IMR-90 (cell line): ENCODE measurements around the gene CEL. TPM values are rescaled to one million over a fixed set of nuclear protein-coding genes. Genes with fewer than 3 reads are reported as not detected.

Source experiments
- ATAC-seq: fragments of 200-7000 bp; cut with Tn5 transposase; 2 replicates; pipeline ENCODE4 v1.9.1; 2020; ENCODE audit warnings: low read depth, mild to moderate bottlenecking, moderate library complexity
- BruUV-seq: library from RNA; stranded (reverse); fragments of 400-500 nt; replicated peaks from 2 replicates; lab custom pipeline; 2021; lab: Mats Ljungman, UMichigan
- CTCF ChIA-PET: fragments of 300-600 bp; formaldehyde crosslinking; extraction: SDS; loops from one replicate; lab custom pipeline; 2021; ENCODE audit warnings: antibody characterized with exemption; lab: Yijun Ruan, JAX
- POLR2A ChIA-PET: fragments of 300-600 bp; sonication (Branson Sonifier 250); formaldehyde crosslinking; loops from one replicate; lab custom pipeline; 2022; ENCODE audit warnings: antibody characterized with exemption; ENCODE audit not compliant: unreplicated experiment; lab: Charles Lee
- DNase-seq: peaks from one replicate; pipeline ENCODE4 v3.0.0; 2013
- H2AFZ ChIP-seq: replicated peaks from 2 replicates; pipeline ENCODE3; 2013; ENCODE audit warnings: low read length, mild to moderate bottlenecking; ENCODE audit not compliant: poor library complexity
- H2AK5ac ChIP-seq: 2 replicates; pipeline ENCODE4 v1.6.1; 2013; ENCODE audit warnings: low read depth, low read length, inconsistent platforms
- H2AK9ac ChIP-seq: replicated peaks from 2 replicates; pipeline ENCODE3; 2013; ENCODE audit warnings: mild to moderate bottlenecking, low read depth, low read length, moderate library complexity; ENCODE audit not compliant: poor library complexity
- H2BK120ac ChIP-seq: 2 replicates; pipeline ENCODE4 v1.6.1; 2013; ENCODE audit warnings: low read depth, low read length, inconsistent platforms
- H2BK15ac ChIP-seq: 3 replicates; pipeline ENCODE4 v1.6.1; 2013; ENCODE audit warnings: low read depth, low read length, inconsistent platforms
- H2BK20ac ChIP-seq: 2 replicates; pipeline ENCODE4 v1.6.1; 2013; ENCODE audit warnings: low read depth, mild to moderate bottlenecking, inconsistent platforms, low read length, moderate library complexity
- H2BK5ac ChIP-seq: 2 replicates; pipeline ENCODE4 v1.6.1; 2013; ENCODE audit warnings: mild to moderate bottlenecking, low read depth, low read length, inconsistent platforms; ENCODE audit not compliant: poor library complexity, severe bottlenecking
- H3K14ac ChIP-seq: replicated peaks from 2 replicates; pipeline ENCODE4 v1.6.1; 2013; ENCODE audit warnings: low read depth, low read length, inconsistent platforms
- H3K18ac ChIP-seq: 2 replicates; pipeline ENCODE4 v1.6.1; 2013; ENCODE audit warnings: low read depth, low read length, control low read depth
- H3K23ac ChIP-seq: 2 replicates; pipeline ENCODE4 v1.6.1; 2013; ENCODE audit warnings: low read depth, low read length, inconsistent platforms
- H3K27ac ChIP-seq: 2 replicates; pipeline ENCODE4 v1.5.1; 2013; ENCODE audit warnings: mild to moderate bottlenecking, control low read depth, low read length; ENCODE audit not compliant: insufficient read depth
- H3K27me3 ChIP-seq: 2 replicates; pipeline ENCODE4 v1.6.1; 2013; ENCODE audit warnings: low read length; ENCODE audit not compliant: control insufficient read depth, insufficient read depth
- H3K36me3 ChIP-seq: 2 replicates; pipeline ENCODE4 v1.6.1; 2013; ENCODE audit warnings: low read length, mixed read lengths; ENCODE audit not compliant: control insufficient read depth, insufficient read depth
- H3K4ac ChIP-seq: 2 replicates; pipeline ENCODE4 v1.6.1; 2013; ENCODE audit warnings: low read depth, low read length, inconsistent platforms
- H3K4me1 ChIP-seq: 2 replicates; pipeline ENCODE4 v1.6.1; 2013; ENCODE audit warnings: low read length, mixed read lengths; ENCODE audit not compliant: control insufficient read depth, insufficient read depth
- H3K4me2 ChIP-seq: 2 replicates; pipeline ENCODE4 v1.6.1; 2013; ENCODE audit warnings: low read depth, mild to moderate bottlenecking, control low read depth, low read length, moderate library complexity
- H3K4me3 ChIP-seq: 2 replicates; pipeline ENCODE4 v1.5.1; 2013; ENCODE audit warnings: low read depth, mild to moderate bottlenecking, control low read depth, low read length, moderate library complexity; ENCODE audit not compliant: insufficient read depth
- H3K56ac ChIP-seq: 2 replicates; pipeline ENCODE4 v1.6.1; 2013; ENCODE audit warnings: low read length, inconsistent platforms; ENCODE audit not compliant: insufficient read depth; ENCODE audit errors: extremely low read depth
- H3K79me1 ChIP-seq, 2 experiments: 2 replicates each; pipeline ENCODE4 v1.6.1; 2013; ENCODE audit warnings: low read length in 2 of 2, inconsistent platforms in 1 of 2, low read depth in 1 of 2
- H3K9ac ChIP-seq: 2 replicates; pipeline ENCODE4 v1.6.1; 2013; ENCODE audit warnings: low read depth, low read length, control low read depth
- H3K9me1 ChIP-seq: 2 replicates; pipeline ENCODE4 v1.6.1; 2013; ENCODE audit warnings: low read length, inconsistent platforms; ENCODE audit not compliant: insufficient read depth
- H3K9me3 ChIP-seq: 2 replicates; pipeline ENCODE4 v1.6.1; 2013; ENCODE audit warnings: low read length; ENCODE audit not compliant: control insufficient read depth, insufficient read depth
- H4K20me1 ChIP-seq: 2 replicates; pipeline ENCODE4 v1.6.1; 2013; ENCODE audit warnings: low read length, inconsistent platforms; ENCODE audit not compliant: insufficient read depth
- H4K5ac ChIP-seq: 2 replicates; pipeline ENCODE4 v1.6.1; 2013; ENCODE audit warnings: mild to moderate bottlenecking, low read depth, low read length, control low read depth
- H4K8ac ChIP-seq, 2 experiments: 2 replicates each; pipeline ENCODE4 v1.6.1; 2013; ENCODE audit warnings: low read depth in 2 of 2, low read length in 2 of 2, control low read depth in 1 of 2, inconsistent platforms in 1 of 2
- H4K91ac ChIP-seq: 2 replicates; pipeline ENCODE4 v1.6.1; 2013; ENCODE audit warnings: low read depth, low read length, inconsistent platforms; ENCODE audit not compliant: insufficient read depth
- FOS ChIP-seq: fragments of 150-350 bp; IDR thresholded peaks from 2 replicates; pipeline ENCODE4 v1.6.1; 2016; ENCODE audit warnings: low read depth, low read length
- MAFK ChIP-seq: IDR thresholded peaks from 2 replicates; pipeline ENCODE4 v1.6.1; 2012; ENCODE audit warnings: low read depth, low read length, improper control_type of control experiment
- RFX5 ChIP-seq: IDR thresholded peaks from 2 replicates; pipeline ENCODE4 v1.8.0; 2012; ENCODE audit warnings: low read depth, mild to moderate bottlenecking, low read length, moderate library complexity
- SMC3 ChIP-seq: fragments of 150-350 bp; IDR thresholded peaks from 2 replicates; pipeline ENCODE4 v1.6.1; 2016; ENCODE audit warnings: low read depth, mild to moderate bottlenecking, antibody characterized with exemption, low read length, moderate library complexity
- USF2 ChIP-seq: fragments of 150-350 bp; IDR thresholded peaks from 2 replicates; pipeline ENCODE4 v1.6.1; 2017; ENCODE audit warnings: mild to moderate bottlenecking, antibody characterized with exemption, low read length, low read depth
- WGBS, 2 experiments: methylation state at CpG; one replicate each; pipeline versions ENCODE4 v1.1.5 to v1.1.7; 2013; ENCODE audit warnings: missing lambda C conversion rate in 2 of 2; ENCODE audit not compliant: insufficient read length in 1 of 2; ENCODE audit errors: extremely low coverage in 2 of 2; 5-methylcytosine and 5-hydroxymethylcytosine counted together
- dilution Hi-C: fragments of 300-500 bp; cut with HindIII; formaldehyde crosslinking; loops from one replicate; pipeline ENCODE4 v1.14.3; 2018; ENCODE audit warnings: low sequenced_read_pairs; ENCODE audit not compliant: unreplicated experiment
- in situ Hi-C: fragments of 300-500 bp; cut with MboI; formaldehyde crosslinking; loops from 3 replicates; pipeline ENCODE4 v1.14.3; 2019; ENCODE audit warnings: low sequenced_read_pairs, inconsistent platforms, mixed read lengths
- intact Hi-C: fragments of 100-400 bp; cut with micrococcal nuclease; formaldehyde crosslinking; loops from 2 replicates; pipeline ENCODE4 v1.10.0; 2022
- polyA plus RNA-seq, 3 experiments: library from polyadenylated mRNA; depleted of rRNA; stranded (reverse); fragments of >200 nt; gene quantifications; 2 replicates each; pipeline ENCODE4 v1.2.3, GENCODE V29; 2012; ENCODE audit warnings: low replicate concordance in 1 of 3
- total RNA-seq: library from RNA; depleted of rRNA; stranded (reverse); fragments of >200 nt; gene quantifications from 2 replicates; pipeline ENCODE4 v1.2.3, GENCODE V29; 2012

CEL gene
- total and polyA plus RNA-seq, 2 of the 4 experiments (the other 2 are of a cell fraction): under 0.01 to 0.75 TPM

GRCh38 chr9:133041958-133042357, 19.8 kb upstream of the CEL start:
- no peaks in the 10 kb centered on the region for H3K9me1 ChIP-seq
- ChIA-PET CTCF (no interaction called here), POLR2A (no interaction called here)
- H4K91ac ChIP-seq: no peak overlapping the region
- H3K56ac ChIP-seq: no peak overlapping the region
- H2BK15ac ChIP-seq: no peak overlapping the region
- H3K27ac ChIP-seq: no peak overlapping the region
- H3K14ac ChIP-seq: no peak overlapping the region
- WGBS, 2 experiments: 89% methylated on average over 5 of the region's 9 CpGs; no CpG with 5 or more reads in 1 of the 2 experiments
- H2AK5ac ChIP-seq: no peak overlapping the region
- no peak overlapping the region for H2BK120ac ChIP-seq
- dilution Hi-C loops: no loop called here
- ATAC-seq: no peak
- in situ Hi-C loops: loop anchor here (25.0 kb wide), 1 partner anchor 445 kb away; the partner anchor contains the start of gene SLC2A6
- H2BK5ac ChIP-seq: no peak overlapping the region
- H3K9me3 ChIP-seq: no peaks in the 10 kb centered on the region
- no peak overlapping the region for H3K4ac ChIP-seq
- no peak overlapping the region for H2BK20ac ChIP-seq
- peaks cover 35% of the 10 kb centered on the region for H4K20me1 ChIP-seq
- intact Hi-C loops: loop anchor here (1.0 kb wide), 2 partner anchors 102 to 106 kb away; no protein-coding TSS in a partner anchor
- no peak overlapping the region for H3K4me3 ChIP-seq
- H4K8ac ChIP-seq: no peak overlapping the region
- no peaks in the 10 kb centered on the region for H3K27me3 ChIP-seq
- H3K23ac ChIP-seq: no peak overlapping the region
- no TSS peak for BruUV-seq
- no peak overlapping the region for H3K18ac ChIP-seq
- no peaks in the 10 kb centered on the region for H3K4me1 ChIP-seq
- DNase-seq: no peak
- H4K5ac ChIP-seq: no peak overlapping the region
- H2AK9ac ChIP-seq: no peak overlapping the region
- no peak for TF ChIP-seq SMC3
- TF ChIP-seq RFX5: no peak
- no peak for TF ChIP-seq USF2
- no peak for TF ChIP-seq MAFK
- TF ChIP-seq FOS: no peak
- H3K4me2 ChIP-seq: no peak overlapping the region
- peaks cover 48% of the 10 kb centered on the region for H3K36me3 ChIP-seq
- peaks cover 21 to 53% of the 10 kb centered on the region in 2 experiments for H3K79me1 ChIP-seq
- no peak overlapping the region for H2AFZ ChIP-seq
- H3K9ac ChIP-seq: no peak overlapping the region
